Left ventricle myocardium inferior (tissue), 1 donor: ENCODE data around the gene AP4E1. TPM values are rescaled to one million over a fixed set of nuclear protein-coding genes. Genes with fewer than 3 reads are reported as not detected.

Source experiments
- DNase-seq: peaks from one replicate; pipeline ENCODE4 v3.0.0-alpha.2; 2020
- H3K27ac ChIP-seq: fragments of 200-600 bp; replicated peaks from 2 replicates; pipeline ENCODE4 v1.8.0; 2021
- H3K27me3 ChIP-seq: fragments of 200-600 bp; 2 replicates; pipeline ENCODE4 v1.8.0; 2021; ENCODE audit warnings: low read depth
- H3K36me3 ChIP-seq: fragments of 200-600 bp; 2 replicates; pipeline ENCODE4 v1.8.0; 2021
- H3K4me1 ChIP-seq: fragments of 200-600 bp; 2 replicates; pipeline ENCODE4 v1.8.0; 2021
- H3K4me3 ChIP-seq: fragments of 200-600 bp; 2 replicates; pipeline ENCODE4 v1.8.0; 2021; ENCODE audit warnings: mild to moderate bottlenecking, moderate library complexity
- H3K9me3 ChIP-seq: fragments of 200-600 bp; replicated peaks from 2 replicates; pipeline ENCODE4 v1.8.0; 2021
- CTCF ChIP-seq: fragments of 200-600 bp; IDR thresholded peaks from 2 replicates; pipeline ENCODE4 v1.8.0; 2021; ENCODE audit warnings: antibody characterized with exemption, mild to moderate bottlenecking, borderline replicate concordance
- intact Hi-C: fragments of 100-400 bp; cut with micrococcal nuclease; formaldehyde crosslinking; loops from one replicate; pipeline ENCODE4 v1.11.0; 2022
- total RNA-seq: library from RNA; stranded (reverse); fragmentation: NEBNext Ultra II Directional; extraction: Animal tissue kit (Norgen Biotek cat#: 25700); gene quantifications from one replicate; pipeline ENCODE4 v1.2.1, GENCODE V29; 2021
- donor health status: DM: no; HTN: yes; CAD: no; lungs with severe emphysema.

The AP4E1 gene
- total RNA-seq, 1 donor from 2014 or later: 8.0 TPM

- Histone ChIP-seq H3K4me3 (no peak overlapping the region), H3K27me3 (no peaks in the 10 kb centered on the region), H3K4me1 (peaks cover 8% of the 10 kb centered on the region), H3K36me3 (peaks cover 48% of the 10 kb centered on the region), H3K9me3 (peaks cover 31% of the 10 kb centered on the region), H3K27ac (no peak overlapping the region)
- no peak for TF ChIP-seq CTCF
- intact Hi-C loops: no loop called here
- no peak for DNase-seq
These were observed 98.7 kb downstream of the AP4E1 start for GRCh38 chr15:51007131-51007666.

GRCh38 chr15:51011212-51011611 lies 102.7 kb downstream of the AP4E1 start:
- intact Hi-C loops: no loop called here
- no peak for DNase-seq
- Histone ChIP-seq H3K27me3 (no peaks in the 10 kb centered on the region), H3K36me3 (peaks cover 26% of the 10 kb centered on the region), H3K27ac (no peak overlapping the region), H3K9me3 (peaks cover 31% of the 10 kb centered on the region), H3K4me1 (peaks cover 8% of the 10 kb centered on the region), H3K4me3 (no peak overlapping the region)
- no peak for TF ChIP-seq CTCF

- TF ChIP-seq CTCF: no peak
- H3K4me3 ChIP-seq: no peak overlapping the region
These were observed 108.1 kb downstream of the AP4E1 start for GRCh38 chr15:51016615-51017014.

GRCh38 chr15:51022206-51022605 lies 113.7 kb downstream of the AP4E1 start:
- Histone ChIP-seq H3K27me3 (no peaks in the 10 kb centered on the region), H3K9me3 (peaks cover 13% of the 10 kb centered on the region), H3K27ac (no peak overlapping the region), H3K36me3 (no peaks in the 10 kb centered on the region), H3K4me1 (no peaks in the 10 kb centered on the region), H3K4me3 (no peak overlapping the region)
- intact Hi-C loops: no loop called here
- TF ChIP-seq CTCF: no peak
- no peak for DNase-seq

More at GRCh38 chr15:51016615-51017014, 108.1 kb downstream of the AP4E1 start:
- Histone ChIP-seq H3K9me3 (peaks cover 13% of the 10 kb centered on the region), H3K27ac (no peak overlapping the region), H3K4me1 (peaks cover 2% of the 10 kb centered on the region), H3K27me3 (no peaks in the 10 kb centered on the region), H3K36me3 (no peaks in the 10 kb centered on the region)
- intact Hi-C loops: no loop called here
- DNase-seq: no peak

- intact Hi-C loops: no loop called here
These were observed 115.0 kb downstream of the AP4E1 start for GRCh38 chr15:51023499-51023898.

More at GRCh38 chr15:51023499-51023898, 115.0 kb downstream of the AP4E1 start:
- Histone ChIP-seq H3K27me3 (no peaks in the 10 kb centered on the region), H3K36me3 (no peaks in the 10 kb centered on the region), H3K9me3 (peaks cover 13% of the 10 kb centered on the region), H3K4me1 (no peaks in the 10 kb centered on the region), H3K27ac (no peak overlapping the region), H3K4me3 (no peak overlapping the region)
- TF ChIP-seq CTCF: no peak
- DNase-seq: no peak
